ENCODE data around the gene COG5.

DNA sequence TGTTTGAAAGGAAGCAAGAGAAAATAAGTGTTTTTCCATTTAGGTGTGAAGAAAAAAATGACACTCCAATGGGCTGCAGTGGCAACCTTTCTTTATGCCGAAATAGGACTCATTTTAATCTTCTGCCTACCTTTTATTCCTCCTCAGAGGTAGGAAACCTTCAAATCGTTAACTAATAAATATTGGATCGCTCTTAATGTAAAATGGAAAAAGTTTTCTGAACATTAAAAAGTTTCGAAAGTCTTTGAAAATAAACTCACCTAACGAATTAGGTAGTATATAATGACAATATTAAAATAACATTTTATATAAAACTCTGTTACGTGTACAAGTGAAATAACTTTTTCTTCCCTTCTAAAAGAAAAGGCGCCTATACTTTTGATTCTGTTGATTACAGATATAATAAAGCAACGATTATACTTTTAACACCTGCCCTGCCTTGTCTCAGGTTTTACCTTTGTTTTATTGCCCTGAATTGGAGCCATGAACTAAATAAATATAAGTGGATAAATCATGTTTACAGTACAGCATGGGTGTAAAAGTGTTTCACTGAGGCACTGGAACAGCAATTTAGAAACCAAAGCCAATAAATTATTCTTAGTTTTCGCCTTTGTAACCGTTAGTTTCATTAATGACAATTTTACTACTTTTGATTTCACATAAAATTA is 17.1 kb upstream of the COG5 start:
- TF ChIP-seq, protein P1, sequence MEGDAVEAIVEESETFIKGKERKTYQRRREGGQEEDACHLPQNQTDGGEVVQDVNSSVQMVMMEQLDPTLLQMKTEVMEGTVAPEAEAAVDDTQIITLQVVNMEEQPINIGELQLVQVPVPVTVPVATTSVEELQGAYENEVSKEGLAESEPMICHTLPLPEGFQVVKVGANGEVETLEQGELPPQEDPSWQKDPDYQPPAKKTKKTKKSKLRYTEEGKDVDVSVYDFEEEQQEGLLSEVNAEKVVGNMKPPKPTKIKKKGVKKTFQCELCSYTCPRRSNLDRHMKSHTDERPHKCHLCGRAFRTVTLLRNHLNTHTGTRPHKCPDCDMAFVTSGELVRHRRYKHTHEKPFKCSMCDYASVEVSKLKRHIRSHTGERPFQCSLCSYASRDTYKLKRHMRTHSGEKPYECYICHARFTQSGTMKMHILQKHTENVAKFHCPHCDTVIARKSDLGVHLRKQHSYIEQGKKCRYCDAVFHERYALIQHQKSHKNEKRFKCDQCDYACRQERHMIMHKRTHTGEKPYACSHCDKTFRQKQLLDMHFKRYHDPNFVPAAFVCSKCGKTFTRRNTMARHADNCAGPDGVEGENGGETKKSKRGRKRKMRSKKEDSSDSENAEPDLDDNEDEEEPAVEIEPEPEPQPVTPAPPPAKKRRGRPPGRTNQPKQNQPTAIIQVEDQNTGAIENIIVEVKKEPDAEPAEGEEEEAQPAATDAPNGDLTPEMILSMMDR (IDR thresholded peaks at IDR 0.05): peak in 1 of 7 experiments; percentile 8
- no peak for TF ChIP-seq POLR2A (IDR thresholded peaks at IDR 0.05)
